PFSK-1 (cell line): ENCODE results near the gene THBD.

Experiments
- POLR2AphosphoS5 ChIP-seq: IDR thresholded peaks from 2 replicates; pipeline ENCODE4 v1.6.1; 2012; ENCODE audit warnings: low read depth, mild to moderate bottlenecking, control low read depth, low read length, moderate library complexity
- TAF1 ChIP-seq: IDR thresholded peaks from 2 replicates; pipeline ENCODE4 v1.6.1; 2012; ENCODE audit warnings: low read length, control low read depth, borderline replicate concordance; ENCODE audit not compliant: insufficient read depth

DNA sequence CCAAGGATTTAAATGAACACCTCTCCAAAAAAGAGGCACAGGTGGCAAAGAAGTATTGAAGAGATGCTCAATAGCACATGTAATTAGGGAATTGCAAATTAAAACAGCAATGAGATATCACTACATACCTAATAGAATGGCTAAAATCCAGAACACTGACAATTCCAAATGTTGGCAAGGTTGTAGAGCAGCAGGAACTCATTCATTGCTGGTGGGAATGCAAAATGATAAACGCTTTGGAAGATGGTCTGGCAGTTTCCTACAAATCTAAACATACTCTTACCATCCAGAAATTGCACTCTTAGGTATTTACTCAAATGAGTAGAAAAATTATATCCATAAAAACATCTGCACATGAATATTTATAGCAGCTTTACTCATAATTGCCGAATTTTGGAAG, 19.6 kb upstream of the THBD start:
- no peak for TF ChIP-seq POLR2AphosphoS5
- no peak for TF ChIP-seq TAF1
